ENCODE data around the gene PFKP.

PFKP gene

DNA sequence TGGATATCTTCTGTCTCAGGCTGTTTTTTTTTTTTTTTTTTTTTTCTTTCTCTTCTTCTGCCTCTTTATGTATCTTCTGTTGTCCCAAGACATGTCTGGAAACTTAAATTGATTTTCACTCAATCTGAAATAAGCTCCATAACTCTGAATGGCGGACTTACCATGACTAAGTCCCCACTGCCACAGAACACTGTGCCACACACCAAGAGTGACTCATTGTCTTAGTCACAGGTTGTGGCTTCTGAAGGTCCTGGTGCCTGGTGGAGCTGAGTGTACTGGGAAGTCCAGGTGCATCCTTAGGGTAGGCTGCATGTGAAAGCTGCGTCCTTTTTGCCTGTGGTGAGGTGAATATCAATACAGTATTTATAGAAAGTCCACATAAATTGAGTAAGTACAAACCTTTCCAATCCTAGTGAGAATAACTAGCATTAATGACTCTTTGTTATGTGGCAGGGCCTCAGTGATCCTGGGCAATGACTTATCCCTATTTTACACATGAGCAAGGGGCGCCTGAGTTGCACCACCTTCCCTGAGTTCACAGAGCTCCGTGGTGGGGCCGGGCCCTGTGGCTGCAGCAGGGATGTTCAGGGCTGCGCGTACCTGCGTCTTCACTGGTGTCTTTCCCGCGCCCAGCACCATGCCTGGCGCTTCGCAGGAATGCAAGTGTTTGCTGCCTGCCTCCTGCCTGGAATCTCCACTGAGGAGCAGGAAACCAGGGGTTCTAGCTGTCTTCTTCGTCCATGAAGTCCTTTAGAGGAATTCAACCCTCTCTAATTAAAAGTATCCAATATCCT lies 4.3 kb downstream of the PFKP start:
- DNase-seq (ENCODE audit: low spot score): no peak

DNA sequence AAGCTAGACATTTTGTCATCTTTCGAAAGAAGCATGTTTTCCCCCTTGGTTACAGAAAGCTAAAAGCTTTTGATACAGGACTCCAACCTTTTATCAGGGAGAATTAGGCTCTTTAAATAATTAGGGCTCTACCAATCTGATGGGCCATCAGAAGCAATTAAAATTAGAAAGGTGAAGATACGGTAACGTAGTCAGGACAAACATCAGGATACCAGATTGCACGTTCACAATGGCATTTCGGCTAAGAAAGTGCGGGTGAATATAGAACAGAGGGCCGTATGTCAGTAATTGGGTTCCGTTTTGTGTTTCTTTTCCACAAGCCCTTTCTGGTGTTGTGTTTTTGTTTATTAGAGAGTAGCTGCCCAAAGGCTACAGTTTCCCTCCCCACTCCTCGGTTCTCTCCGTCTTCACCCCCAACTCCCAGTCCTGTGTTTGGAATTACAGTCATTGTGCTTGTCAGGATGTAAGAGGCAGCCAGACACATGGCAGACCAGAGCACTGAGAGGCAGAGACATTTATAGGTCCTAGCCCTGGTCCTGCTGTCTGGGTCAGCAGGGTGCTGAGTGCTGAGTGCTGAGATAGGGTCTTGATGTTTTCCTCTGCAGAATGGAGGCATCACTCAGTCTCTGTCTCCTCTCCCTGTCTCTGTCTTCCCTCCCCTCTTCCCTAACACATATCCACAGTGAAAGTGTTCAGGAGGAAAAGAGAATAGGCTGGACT lies 5.5 kb downstream of the PFKP start:
- DNase-seq (ENCODE audit: low spot score): no peak

DNA sequence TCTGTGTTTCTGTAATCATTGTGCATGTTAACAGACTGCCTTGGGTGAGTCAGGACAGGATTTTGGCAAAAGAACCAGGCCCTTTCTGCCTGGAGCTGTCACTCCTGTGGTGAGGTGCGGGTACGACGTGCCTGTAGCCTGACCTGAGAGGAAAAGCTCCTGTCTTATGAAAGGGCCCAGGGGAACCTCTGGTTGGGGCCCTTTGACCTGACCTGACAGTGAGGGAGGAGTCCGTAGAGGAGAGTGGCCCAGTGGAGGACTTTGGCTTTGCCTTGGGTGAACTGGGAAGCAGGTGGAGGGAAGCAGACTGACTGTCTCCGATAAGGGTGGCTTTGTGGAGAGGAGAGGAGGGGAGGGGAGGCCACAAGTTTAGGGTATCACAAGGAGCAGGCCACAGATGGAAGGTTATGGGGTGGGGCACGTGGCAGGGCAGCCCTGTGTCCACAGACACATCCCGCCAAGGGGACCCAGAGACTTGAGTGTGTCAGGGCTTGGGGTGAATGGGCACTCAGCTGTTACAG lies 6.9 kb downstream of the PFKP start:
- DNase-seq (ENCODE audit: low spot score): no peak

DNA sequence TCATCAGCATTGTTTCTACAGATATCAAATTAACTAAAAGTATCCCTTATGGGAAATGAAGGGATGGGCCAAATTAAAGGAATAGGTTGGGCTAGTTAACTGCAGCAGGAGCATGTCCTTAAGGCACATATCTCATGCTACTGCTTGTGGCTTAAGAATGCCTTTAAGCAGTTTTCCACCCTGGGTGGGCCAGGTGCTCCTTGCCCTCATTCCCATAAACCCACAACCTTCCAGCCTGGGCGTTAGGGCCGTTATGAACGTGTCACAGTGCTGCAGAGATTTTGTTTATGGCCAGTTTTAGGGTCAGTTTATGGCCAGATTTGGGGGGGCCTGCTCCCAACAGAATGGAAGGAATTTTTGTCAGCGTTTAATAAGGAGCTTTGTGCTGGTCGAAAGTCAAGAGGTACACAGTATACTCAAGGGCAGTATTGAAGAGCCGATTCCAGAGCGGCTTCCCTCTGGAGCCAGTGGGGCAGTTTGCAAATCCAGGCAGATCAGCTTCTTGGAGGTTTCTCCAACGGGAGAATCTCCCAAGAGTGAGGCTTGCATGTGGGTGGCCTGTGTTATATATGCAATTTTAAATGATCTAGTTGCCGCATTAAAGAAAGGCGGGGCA lies 7.7 kb downstream of the PFKP start:
- DNase-seq (ENCODE audit: low spot score): no peak

DNA sequence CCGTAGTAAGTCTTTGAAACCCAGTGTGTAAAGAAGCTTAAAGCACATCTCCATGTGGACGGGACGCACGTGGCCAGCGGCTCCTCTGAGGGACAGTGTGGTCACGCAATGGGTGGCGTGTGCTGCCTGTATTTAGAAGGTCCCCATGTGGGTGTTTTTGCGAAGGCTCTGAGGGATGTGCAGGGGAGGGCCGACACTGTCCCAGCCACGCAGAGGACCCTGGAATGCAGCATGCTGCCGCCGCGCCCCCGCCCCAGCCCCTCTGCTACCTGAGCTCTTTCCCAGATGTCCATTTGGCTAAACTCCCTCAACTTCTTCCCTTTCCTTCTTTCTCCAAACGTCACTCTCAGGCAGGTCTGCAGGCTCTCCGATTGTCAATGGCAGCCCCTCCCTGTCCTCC lies 8.8 kb downstream of the PFKP start:
- DNase-seq (ENCODE audit: low spot score): no peak

DNA sequence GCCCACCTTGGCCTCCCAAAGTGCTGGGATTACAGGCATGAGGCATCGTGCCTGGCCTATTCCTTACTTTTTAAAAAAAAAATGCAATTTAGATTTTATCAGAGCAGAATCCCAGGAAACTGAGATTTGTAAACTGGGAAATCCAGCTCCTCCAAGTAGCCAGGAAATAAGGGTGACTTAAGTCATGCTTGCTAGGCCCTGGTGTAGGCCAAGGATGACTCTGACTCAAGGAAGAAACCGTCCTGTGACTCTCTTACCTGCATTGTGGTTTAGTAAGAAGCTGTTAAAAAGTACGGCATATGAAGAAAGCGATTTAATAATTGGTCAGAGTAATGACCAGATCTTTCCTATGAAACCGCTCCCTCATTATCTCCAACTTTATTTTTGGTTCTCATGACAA lies 10.2 kb downstream of the PFKP start:
- no peak for DNase-seq (ENCODE audit: low spot score)

DNA sequence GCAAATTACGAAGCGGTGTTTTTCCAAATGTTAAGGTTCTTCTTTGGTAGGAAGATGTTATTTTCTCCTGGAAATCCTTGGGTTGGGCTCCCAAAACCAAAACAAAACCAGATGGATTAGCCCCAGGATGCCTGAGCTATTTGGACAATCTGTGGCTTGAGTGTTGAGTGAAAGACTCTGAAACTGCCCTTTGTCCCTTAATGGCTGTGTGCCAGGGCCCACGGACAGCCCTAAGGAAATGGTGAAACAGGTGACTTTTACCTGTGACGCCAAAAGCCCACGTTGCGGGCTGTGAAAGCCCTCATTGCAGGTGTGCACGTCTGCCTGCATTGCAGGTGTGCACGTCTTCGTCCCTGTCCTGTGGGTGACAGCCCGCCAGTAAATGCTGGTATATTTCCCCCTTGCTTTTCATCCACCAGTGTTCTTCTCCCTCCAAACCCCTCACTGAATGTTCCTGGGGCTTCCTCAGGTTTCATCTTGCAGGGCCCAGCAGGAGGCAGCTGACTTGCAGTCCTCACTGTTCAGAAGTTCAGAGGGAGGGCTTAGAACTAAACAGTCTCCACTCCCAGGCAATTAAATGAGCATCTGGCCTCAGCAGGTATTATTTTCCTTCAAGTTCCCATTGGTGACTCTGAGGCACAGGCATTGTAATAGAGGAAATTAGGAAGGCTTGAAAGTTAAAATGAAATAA lies 10.7 kb downstream of the PFKP start:
- DNase-seq (ENCODE audit: low spot score): no peak

DNA sequence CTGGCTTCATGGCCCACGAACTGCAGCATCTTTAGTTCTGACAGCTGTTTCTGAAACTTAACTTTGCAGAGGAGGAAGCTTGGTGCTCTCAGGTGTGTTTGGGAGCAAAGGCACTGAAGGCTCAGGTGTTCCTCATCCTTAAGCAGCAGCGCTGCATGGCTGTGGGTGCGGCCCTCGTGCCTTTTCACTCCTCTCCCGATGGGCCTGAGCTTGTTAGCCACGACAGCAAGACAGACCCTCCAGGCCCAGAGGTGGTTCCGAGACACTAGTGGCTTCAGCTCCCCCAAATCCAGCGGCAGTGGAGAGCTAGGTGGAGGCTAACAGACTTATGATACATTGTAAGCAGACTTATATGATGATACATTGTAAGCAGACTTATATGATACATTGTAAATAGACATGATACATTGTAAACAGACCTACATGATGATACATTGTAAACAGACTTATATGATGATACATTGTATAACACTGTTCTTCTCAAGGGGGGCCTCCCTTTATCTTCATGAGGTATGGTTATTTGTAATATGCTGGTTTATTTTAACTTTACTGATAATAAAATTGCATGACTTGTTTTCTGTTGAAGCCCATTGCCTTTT lies 14.1 kb downstream of the PFKP start:
- DNase-seq (ENCODE audit: low spot score): no peak

DNA sequence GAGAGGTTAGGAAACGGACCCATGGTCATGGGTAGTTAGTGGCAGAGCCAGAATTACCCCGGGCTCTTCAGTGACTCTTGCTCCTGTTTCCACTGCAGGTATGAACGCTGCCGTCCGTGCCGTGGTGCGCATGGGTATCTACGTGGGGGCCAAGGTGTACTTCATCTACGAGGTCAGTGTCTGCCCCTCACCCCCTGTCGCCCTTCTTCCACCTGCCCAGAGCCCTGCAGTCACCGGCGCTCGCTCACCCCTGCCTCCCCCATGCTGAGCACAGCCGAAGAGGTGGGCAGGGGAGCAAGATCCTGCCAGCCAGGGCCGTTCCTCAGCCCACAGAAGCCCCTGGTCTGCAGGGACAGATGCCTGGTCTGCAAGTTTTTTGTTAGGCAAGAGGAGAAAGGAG lies 14.9 kb downstream of the PFKP start:
- DNase-seq (ENCODE audit: low spot score): no peak

DNA sequence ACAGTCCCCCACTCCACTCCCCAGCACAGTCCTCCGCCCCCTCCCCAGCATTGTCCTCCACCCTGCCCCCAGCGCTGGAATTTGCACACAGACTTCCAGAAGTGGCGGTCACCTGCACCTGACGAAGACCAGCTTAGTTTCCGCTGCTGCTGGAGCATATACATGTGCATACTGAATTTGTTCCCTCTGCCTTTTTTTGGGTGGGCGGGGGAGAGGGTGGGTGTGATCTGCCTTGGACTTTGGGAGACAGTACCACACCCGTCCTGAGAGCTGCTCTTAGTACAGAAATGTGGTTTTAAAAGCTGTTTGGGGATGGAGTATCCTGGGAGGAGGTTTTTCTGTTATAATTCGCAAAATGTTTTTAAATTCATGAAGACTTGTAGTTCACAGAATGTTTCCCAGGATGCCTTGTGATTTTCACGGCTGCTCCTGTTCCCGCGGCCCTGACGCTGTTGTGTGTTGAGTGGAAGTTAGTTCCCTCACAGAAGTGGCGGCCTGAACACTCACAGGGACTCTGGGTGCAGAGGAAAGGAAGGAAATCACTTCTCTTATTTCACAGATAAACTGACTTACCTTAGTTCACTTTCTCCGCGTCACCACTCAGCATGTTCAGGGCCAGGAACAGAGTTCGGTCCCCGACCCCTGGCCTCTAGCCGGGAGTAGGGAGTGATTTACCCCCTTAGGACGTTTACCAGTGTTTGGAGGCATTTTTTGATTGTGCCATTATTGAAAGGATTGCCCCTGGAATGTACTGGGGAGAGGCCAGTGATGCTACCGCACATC lies 18.6 kb downstream of the PFKP start:
- no peak for DNase-seq (ENCODE audit: low spot score)

DNA sequence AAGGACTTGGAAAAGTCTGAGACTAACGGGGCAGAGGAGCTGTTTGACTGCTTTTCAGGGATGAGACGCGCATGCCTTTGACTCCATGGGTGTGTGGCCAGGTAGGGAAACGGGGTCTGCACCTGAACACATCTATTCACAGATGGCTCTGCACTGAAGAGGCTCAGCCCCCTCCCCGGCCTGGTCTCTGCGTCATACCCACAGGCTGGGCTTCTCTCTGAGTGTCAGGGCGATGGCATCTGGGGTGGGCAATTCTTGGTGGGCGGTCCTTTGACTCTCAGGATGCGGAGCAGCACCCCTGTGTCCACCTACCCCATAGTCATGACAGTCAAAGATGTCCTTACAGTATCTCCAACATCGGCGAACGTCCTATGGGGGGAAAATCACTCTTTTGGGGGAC lies 23.0 kb downstream of the PFKP start:
- no peak for DNase-seq (ENCODE audit: low spot score)

DNA sequence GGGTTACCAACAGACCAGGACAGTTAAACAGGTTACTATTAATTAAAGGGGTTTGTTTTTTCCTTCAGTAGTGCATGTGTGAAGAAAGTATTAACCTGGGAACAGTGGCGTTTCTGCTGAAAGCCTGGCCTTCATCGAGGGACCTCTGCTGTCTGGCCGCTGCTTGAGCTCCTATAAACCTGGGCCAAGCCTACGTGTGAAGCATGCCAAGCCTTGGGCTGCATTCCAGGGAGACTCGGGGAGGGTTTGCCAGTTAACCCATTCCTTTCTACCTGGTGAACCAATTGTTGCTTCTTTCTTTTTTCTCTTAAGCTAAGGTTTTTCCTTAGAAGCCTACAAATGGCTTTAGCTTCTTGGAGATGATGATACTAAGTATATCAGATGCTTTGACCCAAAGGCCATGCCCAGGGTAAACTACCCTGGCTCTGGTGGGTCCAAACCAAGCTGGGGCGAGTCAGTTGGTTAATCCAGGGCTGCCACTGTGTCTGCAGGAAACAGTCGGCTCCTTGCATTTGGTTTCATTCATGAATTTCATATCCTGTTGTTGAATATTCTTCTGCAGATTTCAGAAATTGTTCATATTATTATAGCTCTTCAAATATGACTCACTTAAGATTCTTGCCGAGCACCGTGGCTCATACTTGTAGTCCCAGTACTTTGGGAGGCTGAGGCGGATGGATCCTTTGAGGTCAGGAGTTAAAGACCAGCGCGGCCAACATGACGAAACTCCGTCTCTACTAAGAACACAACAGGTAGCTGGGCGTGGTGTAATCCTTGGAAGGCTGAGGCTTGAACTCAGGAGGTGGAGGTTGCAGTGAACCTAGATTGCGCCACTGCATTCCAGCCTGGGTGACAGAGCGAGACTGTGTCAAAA lies 23.8 kb downstream of the PFKP start:
- peak; percentile 71 for DNase-seq (ENCODE audit: low spot score)

DNA sequence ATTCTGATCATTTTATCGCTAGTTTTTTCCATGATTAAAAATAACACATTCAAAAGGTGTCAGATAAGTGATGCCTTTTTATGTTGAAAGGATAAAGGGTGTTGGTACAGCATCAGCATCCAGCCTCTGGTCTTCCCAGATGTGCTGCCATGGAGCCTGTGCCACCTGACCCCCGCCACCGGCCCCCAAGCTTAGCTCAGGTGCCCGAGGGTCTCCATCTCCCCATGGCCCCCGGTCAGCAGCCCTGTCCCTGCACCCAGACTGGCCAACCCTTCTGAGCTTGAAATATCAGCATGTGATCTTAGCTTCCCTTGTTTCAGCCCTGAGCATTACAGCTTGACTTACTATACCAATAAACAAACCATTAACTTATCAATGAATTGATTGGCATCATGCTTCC lies 24.6 kb downstream of the PFKP start:
- DNase-seq (ENCODE audit: low spot score): no peak

DNA sequence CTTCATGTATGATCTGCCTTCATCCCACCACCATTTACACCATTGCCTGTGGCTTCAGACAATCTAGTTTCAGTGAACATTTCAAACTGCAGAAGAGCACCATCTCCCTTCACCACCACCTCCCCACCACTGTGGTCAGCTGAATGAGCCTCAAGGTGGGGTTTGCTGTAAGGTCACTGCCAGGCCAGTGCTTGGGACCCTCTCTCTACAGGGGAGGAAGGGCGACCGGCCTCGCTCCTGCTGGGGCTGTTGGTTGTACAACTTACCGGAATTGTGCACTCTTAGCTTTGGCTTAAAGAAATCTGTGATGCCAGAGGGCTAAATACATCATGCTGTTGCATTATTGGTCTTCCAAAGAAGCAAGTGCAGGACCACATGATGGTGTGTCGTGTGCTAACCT lies 26.6 kb downstream of the PFKP start:
- no peak for DNase-seq (ENCODE audit: low spot score)

DNA sequence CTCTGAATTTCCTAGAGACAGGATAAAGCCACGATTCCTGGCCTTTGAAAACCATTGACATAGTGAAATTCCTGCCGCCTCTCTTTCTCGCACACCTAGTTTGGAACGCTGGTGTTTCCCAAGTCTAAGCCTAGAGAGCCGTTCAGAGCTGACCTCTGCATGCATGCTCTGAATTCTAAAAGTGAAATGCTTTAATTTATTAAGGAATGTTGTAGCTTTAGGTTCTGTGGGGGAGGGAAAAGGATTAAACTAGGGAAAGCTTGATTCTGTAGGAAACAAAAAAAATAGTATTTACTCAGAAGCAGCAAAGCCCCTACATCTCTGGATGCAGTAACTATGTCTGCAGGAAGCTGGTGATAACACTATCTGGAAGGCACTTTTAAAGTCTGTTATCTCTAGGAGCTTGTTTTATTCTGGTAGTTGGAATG lies 27.3 kb downstream of the PFKP start:
- DNase-seq (ENCODE audit: low spot score): no peak

DNA sequence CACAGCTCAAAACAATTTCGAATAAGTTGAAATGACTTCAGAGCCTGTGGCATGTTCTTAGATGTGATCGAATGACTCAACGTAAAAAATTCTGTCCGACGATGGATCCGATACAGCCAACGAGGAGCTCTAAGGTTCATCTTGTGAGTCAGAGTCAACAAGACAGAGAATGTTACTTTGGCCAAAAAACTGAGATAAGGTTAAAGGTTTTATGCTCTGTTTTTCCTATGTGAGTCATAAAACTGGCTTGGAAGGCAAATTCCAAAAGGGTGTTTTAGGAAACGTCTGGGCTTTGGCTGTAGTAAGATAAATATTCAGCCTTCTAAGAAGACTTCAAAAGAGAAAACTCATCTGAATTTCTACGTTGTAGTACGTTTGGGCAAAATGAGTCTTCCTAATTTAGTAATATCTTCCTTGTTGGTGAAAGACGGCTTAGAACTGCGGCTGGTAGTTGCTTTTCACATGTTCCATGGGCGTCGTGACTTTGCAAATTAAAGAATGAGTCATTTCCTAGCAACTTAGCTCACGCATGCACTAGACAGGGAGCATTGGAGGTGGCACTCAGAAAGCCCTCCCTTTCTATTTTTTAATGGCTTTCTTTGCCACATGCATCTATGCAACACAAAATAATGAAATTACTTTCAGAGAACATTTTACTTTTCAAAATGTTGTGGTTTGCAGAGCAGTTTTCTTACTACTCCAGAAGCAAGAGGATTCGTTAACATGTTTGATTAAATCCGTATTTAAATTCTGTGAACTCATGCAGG lies 28.2 kb downstream of the PFKP start:
- peak; percentile 76 for DNase-seq (ENCODE audit: low spot score)

DNA sequence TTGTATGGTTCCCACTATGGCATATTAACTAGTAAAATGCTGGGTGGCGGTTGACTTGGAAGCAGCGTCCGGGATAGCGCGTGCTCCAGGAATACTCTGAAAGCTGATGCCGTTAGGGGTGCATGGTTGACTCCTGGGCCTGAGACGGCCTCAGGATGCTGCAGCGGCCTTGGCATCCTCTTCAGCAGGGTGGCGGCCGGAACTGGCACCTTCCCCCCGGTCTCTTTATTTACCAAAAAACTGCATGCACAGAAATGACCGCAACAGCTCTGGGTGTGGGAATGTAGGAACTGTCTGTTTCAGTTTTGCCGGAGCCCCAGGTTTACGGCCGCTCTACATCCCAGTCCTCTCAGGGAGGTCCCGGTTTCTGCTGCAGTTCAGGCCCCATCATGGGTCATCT lies 28.8 kb downstream of the PFKP start:
- no peak for DNase-seq (ENCODE audit: low spot score)

DNA sequence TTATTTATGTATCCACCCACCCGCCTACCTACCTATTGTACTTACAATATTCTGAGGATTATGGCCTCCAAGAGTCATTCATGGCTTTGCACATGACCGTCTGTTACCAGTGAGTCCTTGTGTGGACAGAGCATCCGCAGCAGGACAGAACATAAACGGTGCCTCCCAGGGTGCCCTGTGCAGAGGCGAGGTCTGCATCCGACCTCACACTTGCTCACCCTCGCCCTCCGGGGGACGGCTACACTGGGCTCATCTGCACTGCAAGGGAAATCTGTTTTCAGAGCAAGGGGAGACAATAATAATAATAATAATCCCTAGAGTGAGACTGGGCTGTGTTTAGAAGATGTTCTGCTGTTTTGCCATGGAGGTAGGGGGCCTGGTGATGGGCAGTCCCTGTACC lies 29.8 kb downstream of the PFKP start:
- no peak for DNase-seq (ENCODE audit: low spot score)

DNA sequence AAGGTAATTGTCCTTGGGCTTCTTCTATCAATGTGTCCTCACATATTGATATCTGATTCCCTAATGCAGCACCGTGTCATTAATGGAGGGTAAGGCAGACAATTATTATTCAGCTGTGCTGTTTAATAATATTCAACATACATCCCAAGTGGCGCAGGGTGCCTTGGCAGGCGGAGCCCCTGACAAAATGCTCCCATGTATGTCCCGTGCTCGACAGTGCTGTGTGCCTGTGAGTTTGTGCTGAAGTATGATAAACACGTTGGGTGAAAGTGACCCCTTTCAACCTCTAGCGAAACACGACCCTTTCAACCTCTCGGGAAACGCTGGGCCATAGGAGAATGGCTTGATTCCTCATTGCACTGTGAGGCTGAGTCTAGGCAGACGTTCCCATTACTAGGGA lies 31.3 kb downstream of the PFKP start:
- no peak for DNase-seq (ENCODE audit: low spot score)
